HG03432 (cell line): ENCODE measurements around the gene SAPCD1.

Source experiments
- ATAC-seq: cut with Tn5 transposase; IDR thresholded peaks from one replicate; pipeline ENCODE4 v1.9.1; 2021; ENCODE audit warnings: mild to moderate bottlenecking, moderate library complexity; ENCODE audit not compliant: unreplicated experiment

SAPCD1 gene

GRCh38 chr6:31749301-31750036 lies 13.0 kb upstream of the SAPCD1 start:
- ATAC-seq, result no peak

DNA sequence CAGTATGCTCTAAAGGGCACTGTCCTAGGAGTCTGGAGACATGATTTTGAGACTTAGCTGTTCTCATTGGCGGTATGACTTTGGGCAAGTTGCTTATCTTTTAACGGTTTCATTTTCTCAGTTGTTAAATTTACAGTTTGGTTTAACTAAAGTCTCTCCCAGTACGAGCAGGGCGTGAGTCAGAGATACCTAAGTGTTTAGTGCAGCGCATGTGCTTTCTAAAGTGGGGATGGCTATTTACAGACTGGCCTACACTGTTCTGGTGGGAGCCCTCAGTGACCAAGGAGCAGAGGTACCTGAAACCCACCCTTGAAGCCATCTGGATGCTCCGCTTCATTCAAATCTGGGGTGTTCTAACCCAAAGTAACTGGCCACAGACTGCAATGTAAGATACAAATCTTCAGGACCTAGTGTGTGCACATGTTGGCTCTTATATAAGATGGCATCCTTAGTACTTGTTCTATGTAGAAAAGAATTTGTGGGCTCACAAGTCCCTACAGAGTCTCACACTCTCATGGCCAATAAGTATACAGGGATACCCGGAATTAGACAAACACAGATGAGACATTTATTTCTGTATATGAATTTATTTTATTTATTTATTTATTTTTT lies 11.9 kb upstream of the SAPCD1 start:
- ATAC-seq, result no peak

DNA sequence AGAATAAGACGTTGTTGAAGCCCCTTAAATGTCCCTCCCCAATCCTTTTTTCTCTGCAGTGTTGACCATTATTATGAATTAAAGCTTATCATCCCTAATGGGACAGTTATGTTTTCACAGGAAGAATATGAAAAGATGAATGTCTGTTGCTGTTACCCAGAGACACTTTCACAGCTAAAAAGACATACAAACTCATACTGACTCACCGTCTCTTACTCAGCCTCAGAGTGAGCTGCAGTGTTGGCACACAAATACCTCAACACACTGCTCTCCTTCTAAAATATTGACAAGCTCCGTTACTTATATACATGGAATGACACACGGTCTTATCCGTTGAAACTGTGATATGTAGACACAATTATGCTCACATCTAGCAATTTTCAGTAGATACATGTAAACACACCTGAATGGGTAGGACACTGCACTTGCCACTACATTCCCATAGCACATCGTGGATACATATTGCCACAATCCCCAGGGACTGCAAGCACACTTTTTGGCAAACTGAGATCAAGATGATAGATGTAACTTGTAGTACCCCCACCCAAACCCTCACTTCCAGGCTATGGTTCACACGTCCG lies 9.6 kb upstream of the SAPCD1 start:
- ATAC-seq, result no peak

DNA sequence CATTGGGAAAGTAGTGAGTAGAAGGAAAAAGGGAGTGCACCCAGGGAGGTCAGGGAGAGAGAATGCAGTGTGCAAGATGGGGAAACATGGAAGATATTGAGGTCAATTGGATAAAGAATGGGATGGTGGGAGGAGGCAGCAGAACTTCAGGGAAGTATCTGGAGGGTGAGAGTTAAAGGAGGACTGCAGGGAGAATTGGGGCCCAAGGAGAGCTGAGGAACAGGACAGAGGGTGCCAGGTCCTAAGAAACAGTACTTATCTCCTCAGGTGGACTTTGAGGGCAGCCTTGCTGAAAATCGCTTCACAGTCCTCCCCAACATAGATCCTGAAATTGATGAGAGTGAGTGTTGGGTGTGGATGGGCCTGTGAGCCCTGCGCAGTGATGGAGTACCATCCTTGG lies 4.2 kb upstream of the SAPCD1 start:
- no peak for ATAC-seq

DNA sequence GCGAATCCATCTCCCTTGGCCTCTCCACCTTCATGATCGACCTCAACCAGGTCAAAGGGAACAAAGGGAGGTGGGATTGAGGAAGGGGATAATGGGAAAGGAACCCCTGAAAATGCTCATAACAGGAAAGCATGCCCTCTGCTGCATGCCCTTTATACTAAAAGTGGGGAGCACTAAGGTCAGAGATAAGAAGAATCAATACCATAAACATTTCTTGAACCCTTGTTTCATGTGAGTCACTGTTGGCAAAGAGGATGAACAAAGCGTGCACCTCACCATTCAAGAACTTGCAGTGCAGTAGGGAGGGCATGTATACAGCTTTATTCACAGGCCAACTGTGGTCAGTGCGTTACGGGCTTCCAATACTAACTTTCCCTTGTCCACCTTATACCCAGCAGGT lies 1.7 kb upstream of the SAPCD1 start:
- ATAC-seq, result no peak

DNA sequence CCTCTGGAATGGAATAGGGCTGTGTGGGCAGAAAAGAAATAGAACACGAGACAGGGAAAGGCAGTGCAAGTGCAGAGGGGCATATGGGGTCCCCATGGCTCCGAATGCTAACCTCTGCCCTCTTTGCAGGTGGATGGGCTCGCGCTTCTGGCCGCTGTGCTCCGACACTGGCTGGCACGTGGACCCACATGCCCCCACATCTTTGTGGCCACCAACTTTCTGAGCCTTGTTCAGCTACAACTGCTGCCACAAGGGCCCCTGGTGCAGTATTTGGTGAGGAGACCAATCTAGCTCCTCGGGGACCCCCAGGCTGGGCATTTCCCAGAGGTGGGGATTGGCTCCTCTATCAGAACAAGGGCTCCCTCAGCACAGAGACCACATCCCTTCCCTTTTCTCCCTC lies 1.1 kb upstream of the SAPCD1 start:
- no peak for ATAC-seq

GRCh38 chr6:31762878-31763618 lies 592 bp downstream of the SAPCD1 start:
- no peak for ATAC-seq

DNA sequence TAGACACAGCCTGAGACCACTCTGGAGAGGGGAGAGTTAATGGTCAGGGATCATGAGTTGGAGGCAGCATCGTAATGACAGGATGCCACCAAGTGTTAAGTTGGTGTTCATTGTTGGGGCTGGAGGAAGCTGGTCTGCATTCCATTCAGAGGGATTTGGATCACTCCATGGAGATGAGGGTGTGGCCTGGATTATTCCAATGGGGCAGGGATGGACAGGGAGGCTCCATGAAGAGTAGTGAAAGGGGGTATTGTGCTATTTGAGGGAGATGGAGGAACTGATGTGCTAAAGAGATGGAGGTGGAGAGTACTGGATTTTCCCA lies 1.1 kb downstream of the SAPCD1 start:
- ATAC-seq, result no peak

- no peak for ATAC-seq
Measured at GRCh38 chr6:31764198-31764597, 1.7 kb downstream of the SAPCD1 start.

DNA sequence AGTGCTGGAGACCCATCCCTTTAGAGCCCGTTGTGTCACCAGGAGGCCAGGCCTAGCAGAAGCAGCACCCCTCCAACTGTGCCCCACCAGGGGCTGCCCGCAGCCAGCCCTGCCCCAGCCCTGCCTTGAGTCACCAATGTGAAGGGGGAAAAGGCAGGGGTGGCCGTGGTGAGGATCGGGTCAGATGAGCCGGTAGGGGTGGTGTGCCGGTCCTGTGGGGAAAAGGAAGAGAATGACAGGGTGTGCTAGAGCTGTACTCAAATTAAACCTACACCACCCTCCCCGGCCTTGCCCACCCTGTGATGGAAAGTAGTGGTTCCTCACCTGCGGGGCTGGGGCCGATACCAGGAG lies 3.1 kb downstream of the SAPCD1 start:
- ATAC-seq, result no peak

- ATAC-seq, result no peak
Measured at GRCh38 chr6:31765910-31766794, 3.7 kb downstream of the SAPCD1 start.

DNA sequence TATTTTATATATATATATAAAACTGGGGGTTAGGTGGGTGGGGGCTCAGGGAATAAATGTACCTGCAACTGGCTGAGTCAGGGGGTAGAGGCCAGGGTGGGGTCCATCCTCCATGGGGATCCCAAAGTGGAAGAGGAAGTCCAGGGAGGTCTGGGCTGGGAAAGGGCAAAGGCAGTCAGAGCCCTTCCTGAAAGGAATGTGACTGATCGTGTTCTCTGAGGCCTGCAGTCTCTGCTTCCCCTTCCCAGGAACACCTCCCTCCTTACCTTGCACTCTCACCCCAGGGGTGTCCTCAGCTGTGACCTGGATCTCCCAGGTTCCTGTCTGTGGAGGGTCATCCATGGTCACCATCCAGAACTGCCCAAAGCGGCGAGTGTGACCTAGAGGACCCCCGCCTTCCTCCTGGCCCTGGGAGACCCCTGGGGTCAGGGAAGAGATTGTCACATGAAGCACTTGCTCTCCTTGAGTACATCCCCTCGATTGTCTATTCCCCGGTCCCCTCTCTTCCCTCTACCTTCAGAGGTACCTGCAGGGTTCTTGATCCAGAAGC lies 4.7 kb downstream of the SAPCD1 start:
- no peak for ATAC-seq

DNA sequence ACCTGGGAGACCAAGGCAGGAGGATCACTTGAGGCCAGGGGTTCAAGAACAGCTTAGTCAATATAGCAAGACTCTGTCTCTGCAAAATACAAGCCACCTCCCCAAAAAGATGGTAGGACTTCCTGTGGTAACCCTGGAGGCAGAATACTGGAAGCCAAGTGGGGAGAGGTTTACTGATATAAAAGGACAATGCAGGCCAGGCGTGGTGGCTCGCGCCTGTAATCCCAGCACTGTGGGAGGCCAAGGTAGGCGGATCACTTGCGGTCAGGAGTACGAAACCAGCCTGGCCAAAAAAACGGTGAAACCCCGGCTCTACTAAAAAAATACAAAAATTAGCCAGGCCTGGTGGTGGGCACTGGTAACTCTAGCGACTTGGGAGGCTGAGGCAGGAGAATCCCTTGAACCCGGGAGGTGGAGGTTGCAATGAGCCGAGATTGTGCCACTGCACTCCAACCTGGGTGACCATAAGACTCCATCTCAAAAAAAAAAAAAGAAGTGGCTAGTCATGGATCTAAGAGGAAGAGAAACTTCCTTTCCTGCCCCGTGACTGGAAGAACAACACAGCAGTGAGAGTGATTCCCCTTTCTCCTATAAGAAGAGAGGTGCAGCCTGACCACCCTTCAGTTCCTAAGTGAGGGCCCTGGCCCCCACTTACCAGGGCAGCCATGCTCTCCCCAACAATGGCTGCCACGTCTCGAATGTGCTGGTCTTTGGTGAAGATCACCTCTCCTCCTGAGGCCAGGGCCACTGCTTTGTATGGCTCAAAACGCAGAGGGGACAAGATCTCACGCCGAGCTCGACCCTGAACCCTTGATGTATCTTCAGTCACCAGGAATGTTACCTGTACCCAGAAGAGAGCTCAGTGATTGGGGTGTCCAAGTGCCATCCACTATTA lies 6.2 kb downstream of the SAPCD1 start:
- no peak for ATAC-seq

DNA sequence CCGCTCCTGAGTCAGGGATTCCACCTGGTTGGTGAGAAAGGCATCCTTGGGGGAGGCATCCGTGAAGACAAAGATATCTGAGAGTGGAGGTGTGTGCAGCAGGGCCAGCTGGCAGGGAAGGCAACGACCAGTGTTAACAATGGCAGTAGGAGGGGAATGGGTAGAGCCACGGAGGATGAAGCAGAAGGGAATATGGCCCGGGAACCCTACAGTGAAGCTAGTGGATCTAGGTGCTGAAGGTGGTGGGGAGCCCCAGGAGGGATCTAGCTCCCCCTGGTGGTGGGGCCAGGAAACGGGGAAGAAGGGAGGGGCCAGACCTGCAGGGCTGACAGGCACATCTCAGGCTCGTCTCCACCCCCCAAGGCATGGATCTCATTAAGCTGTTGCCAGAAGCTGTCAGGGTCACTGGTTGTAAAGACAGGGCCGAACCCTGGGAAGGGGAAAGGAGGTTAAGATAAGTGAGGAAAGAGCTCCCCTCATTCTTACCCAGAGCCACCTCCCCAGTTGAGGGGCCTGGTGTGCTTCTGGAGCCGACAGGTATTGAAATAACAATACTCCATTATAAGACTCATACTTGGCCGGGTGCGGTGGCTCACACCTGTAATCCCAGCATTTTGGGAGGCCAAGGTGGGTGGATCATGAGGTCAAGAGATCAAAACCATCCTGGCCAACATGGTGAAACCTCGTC lies 7.4 kb downstream of the SAPCD1 start:
- ATAC-seq, result no peak

DNA sequence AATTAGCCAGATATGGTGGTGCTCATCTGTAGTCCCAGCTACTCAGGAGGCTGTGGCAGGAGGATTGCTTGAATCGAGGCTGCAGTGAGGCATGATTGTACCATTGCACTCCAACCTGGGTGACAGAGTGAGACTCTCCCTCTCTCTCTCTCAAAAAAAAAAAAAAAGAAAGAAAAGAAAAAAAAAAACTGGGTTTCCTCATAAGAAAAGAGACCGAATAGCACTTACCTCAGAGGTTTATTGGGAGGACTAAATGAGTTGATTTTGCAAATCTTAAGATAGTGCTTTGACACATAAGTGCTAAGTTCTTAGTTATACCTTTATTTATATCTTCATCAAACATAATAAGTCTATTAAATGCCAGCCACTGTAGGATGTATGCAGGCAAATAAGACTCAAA lies 8.4 kb downstream of the SAPCD1 start:
- no peak for ATAC-seq

- ATAC-seq, result no peak
Measured at GRCh38 chr6:31771992-31772358, 9.5 kb downstream of the SAPCD1 start.

- no peak for ATAC-seq
Measured at GRCh38 chr6:31775184-31775583, 12.7 kb downstream of the SAPCD1 start.

DNA sequence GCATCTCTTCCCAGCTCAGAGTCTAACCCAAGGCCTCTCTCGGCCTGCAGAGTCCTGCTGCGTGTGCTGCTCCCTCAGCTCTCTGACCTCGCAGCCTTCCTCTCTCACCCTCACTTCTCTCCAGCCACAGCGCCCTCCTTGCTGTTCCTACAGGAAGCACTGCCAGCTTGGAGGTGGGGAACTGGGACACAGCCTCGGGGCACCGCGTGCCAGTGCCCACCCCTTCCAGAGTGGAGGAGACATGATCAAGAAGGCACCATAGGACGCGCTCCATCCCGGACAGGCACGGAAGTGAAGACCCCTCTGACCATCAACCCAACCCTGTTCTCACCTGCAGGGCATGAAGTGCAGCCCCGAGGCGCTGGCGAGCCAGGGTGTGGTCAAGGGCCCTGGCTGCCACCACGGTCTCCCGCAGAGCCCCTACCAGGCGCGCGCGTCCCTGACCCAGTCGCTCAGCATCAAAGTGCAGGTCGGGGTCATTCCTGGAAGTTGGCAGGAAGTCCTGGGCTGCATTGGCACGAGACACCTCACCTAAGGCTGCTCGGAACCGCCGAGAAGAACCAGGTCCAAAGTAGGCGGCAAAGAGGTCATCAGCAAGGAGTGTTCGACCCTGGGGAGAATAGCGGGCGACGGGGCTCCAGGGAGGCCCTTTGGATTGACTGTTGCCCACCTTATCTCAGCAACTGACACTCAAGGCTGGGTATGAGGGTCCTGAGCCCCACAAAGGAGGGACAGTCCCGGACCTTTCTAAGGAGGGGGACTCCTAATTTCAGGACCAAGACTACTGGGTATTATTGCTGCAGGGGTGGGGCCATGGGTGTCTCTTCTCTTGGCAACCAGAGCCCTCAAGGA lies 13.4 kb downstream of the SAPCD1 start:
- no peak for ATAC-seq
